G401.6 (cell line): ENCODE measurements around the gene HOXC12.

Experiments used
- FAIRE-seq: peaks from 2 replicates; lab custom pipeline; 2012; peaks lifted over from hg19 to GRCh38; lab: Jason Lieb, UNC

HOXC12 gene

GRCh38 chr12:53983950-53984572 lies 29.4 kb downstream of the HOXC12 start:
- no peak for FAIRE-seq

DNA sequence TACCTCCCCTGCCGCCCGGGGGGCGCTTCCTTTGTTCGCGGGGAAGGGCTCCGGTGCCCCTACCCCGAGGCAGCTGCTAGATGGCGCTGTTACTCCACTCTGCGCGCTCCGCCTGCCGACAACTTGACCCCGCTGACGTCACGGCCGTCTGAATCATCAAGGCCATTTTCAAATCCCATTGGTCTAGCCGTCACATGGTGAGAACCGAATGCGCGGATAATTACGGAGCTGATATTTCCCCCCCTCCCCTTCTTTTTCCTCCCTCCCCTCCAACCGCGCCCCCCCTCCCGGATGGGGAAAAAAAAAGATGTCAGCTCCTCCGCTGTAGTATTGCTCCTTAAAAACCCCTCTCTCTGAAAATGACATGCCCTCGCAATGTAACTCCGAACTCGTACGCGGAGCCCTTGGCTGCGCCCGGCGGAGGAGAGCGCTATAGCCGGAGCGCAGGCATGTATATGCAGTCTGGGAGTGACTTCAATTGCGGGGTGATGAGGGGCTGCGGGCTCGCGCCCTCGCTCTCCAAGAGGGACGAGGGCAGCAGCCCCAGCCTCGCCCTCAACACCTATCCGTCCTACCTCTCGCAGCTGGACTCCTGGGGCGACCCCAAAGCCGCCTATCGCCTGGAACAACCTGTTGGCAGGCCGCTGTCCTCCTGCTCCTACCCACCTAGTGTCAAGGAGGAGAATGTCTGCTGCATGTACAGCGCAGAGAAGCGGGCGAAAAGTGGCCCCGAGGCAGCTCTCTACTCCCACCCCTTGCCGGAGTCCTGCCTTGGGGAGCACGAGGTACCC lies 30.4 kb downstream of the HOXC12 start, which contains the start of gene HOXC10:
HOXC10 (plus strand) TSS at position 246 of the 791 bp plus-strand sequence; CDS start at position 360, 114 bp downstream.
- peak; percentile 94 for FAIRE-seq

- FAIRE-seq = no peak
Measured at GRCh38 chr12:53985692-53985993, 30.9 kb downstream of the HOXC12 start.

- FAIRE-seq = peak; percentile 39
Measured at GRCh38 chr12:53985994-53986685, 31.4 kb downstream of the HOXC12 start.

- FAIRE-seq = no peak
Measured at GRCh38 chr12:53986686-53987483, 32.2 kb downstream of the HOXC12 start.

DNA sequence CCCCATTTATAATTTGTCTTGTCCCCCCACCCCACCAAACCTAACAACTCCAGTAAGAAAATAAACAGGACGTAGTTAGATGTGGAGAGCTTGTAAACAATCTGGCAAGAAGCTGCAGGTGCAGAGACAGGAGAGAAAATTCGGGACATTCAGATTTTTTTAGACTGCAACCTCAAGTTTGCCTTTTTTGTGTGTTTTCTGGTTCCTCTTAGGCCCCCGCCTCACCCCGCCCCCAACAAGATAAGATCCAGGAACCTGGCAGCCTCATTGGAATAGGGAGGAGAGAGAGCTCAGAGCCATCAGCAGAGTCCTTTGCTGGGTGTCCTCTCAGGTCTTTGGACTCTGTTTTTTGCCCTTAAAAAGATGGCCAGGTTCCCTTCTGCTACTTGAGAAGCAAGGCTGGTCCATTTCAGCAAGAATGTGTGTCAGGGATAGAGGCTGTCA lies 33.1 kb downstream of the HOXC12 start:
- no peak for FAIRE-seq

- FAIRE-seq = no peak
Measured at GRCh38 chr12:53988541-53989226, 34.0 kb downstream of the HOXC12 start.

- FAIRE-seq = peak; percentile 97
Measured at GRCh38 chr12:53989227-53990113, 34.8 kb downstream of the HOXC12 start.

DNA sequence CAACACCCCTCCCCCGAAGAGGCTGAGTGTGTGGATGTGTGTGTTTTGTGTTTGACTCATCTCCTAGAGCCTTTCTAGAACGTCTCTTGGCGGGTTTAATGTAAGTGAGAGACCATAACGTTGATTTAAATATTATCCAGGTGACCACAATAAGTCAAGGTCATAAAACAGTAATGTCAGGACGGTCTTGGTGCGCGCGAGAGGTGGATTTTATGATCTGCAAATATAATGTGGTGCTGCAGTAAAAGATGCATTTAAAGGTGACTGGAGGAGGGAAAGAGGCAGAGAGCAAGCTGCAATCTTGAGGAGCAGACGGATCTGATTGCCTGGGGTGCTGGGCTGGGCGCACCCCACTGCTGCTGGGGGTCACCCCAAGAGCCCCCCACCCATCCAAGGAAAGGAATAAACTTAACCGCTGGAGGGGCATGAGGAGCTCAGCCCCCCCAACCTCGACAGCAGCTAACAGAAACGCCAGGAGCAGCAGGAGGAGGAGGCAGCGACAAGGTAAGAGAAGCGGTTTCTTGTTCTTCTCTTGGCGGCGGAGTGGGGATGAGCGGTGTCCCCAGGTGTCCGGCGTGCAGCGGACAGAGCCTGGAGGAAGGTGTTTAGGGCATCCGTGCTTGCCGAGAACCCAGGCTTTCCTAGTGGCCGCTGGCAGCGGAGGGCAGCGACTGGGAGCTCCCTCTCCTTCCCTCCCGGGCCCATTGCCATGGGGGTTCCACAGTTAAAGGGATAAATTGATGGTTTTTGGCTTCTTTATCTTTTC lies 35.8 kb downstream of the HOXC12 start:
- FAIRE-seq = no peak

DNA sequence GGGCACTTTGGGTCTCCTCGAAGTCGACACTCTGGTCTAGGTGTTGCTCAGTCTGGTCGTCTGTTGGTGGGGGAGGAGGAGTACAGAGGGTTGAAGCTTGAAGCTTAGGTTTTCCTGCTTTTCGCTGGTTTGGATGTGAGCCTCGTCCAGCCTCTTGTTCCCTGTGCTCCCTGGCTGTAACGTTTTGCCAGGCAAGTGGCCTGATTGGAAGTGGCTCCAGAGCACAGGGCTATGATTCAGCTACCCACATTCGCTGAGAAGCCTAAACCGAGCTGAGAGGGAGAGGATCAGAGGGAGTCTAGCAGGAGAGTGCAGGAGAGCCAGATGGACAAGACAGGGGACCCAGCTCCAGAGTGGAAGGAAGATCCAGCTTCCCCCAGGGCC lies 36.4 kb downstream of the HOXC12 start:
- FAIRE-seq = no peak

- FAIRE-seq = no peak
Measured at GRCh38 chr12:53992377-53992889, 37.7 kb downstream of the HOXC12 start.

DNA sequence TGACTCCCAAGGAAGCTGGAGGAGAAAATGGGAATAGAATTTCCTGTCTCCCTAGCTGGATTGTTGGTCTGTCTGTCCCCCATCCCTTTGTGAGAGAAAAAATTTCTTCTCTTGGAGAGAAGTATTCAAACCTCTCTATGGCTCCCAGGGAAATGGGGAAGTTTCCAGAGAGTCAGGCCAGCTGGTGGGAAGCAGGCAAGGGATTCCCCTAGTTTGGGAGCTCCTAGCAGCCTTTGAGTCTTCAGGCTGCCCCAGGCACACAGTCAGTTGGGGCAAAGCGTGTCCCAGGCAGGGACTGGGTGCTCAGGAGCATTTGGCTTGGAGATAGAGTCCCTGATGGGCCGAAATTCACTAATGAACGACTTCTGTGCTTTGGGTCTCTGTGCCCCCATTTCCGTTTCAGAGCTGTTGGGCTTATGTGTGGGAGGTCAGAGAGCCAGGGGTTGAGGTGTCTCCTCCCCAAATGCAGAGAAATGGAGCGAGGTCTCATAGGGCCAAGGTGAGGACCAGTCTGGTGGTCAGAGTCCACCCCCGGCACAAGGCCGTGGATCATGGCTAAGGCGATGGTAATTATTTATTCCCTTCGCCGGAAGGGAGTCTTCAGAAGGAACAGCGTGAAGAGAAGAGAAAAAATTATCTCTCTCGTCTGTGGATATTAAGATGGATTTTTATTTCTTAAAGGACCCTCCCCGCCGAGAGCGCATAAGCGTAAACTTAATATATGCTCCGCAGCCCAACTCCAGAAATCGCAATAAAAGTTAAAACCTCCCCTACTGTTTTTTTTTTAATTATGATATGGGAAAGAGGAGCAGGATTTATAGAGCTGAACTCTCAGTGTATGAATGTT lies 38.7 kb downstream of the HOXC12 start:
- no peak for FAIRE-seq

DNA sequence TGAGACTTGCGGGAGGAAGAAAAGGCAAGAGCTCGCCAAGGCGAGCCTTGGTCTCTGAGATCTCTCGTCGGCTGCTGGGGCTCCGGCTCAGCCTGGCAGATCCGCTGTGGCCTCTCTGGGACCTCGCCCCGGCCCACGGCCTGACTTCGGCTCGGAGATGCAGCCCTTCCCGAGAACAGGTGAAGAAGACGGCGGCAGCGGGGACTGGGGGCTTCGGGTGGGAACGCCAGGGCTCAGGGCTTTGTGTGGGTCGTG lies 39.2 kb downstream of the HOXC12 start:
- no peak for FAIRE-seq

DNA sequence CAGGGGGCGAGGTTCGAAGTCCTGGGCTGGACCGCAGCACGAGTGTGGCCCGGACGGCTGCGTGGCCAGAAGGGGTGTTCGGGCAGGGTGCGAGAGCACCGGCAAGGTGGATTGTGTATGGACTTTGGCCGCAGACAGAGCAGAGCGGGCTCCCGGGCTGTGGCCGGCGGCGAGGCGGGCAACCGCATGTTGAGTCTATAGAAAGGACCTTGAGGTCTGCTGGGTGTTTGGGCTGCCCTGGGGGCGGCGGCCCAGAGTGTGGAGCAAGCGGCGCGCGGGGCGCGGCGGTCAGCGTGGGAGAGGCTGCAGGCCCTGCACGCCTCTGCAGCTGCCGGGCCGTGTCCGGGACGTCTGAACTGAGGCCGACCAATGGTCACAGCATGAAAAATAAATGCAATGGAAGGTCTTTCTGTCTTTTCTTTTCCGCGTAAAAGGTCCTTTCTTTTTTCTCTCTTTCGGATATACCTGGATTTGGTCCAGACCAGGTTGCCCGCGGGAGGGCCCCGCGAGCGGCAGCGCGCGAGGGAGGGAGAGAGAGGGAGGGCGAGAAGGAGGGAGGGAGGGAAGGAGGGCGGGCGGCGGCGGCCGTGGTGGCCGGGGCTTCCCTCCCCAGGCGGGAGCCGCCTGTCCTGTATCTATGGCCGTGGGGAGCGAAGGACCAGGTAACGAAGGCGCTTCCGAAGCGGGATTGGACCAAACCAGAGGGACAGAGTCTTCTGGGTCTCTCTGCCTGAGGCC lies 39.7 kb downstream of the HOXC12 start:
- FAIRE-seq = no peak

GRCh38 chr12:53995002-53995377 lies 40.3 kb downstream of the HOXC12 start:
- FAIRE-seq = no peak

- peak; percentile 73 for FAIRE-seq
Measured at GRCh38 chr12:53995378-53996239, 40.9 kb downstream of the HOXC12 start.
